Measurements from ENCODE around the gene CCR7. TPM values are rescaled to one million over a fixed set of nuclear protein-coding genes. Genes with fewer than 3 reads are reported as not detected.

The CCR7 gene
- total RNA-seq, 1 donor, result not detected

DNA sequence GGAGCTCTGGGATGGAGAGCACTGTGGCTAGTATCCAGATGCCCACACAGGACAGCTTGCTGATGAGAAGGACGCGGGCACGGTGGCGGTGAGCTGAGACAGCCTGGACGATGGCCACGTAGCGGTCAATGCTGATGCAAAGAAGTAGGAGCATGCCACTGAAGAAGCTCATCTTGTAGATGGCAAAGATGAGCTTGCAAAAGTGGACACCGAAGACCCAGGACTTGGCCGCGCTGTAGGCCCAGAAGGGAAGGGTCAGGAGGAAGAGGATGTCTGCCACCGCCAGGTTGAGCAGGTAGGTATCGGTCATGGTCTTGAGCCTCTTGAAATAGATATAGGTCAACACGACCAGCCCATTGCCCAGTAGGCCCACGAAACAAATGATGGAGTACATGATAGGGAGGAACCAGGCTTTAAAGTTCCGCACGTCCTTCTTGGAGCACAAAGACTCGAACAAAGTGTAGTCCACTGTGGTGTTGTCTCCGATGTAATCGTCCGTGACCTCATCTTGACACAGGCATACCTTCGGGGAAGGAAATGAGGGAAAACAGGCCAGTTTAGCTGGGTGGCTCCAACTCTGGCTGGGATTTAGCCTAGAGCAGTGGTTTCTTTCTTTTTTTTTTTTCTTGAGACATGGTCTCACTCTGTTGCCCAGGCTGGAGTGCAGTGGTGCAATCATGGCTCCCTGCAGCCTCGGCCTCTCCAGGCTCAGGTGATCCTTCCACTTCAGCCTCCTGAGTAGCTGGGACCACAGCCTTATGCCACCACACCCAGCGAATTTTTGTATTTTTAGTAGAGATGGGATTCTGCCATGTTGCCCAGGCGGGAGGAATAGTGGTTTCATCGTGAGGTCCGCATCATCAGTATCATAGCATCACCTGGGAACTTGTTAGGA is 9.7 kb downstream of the CCR7 start:
- TF ChIP-seq, protein P1, sequence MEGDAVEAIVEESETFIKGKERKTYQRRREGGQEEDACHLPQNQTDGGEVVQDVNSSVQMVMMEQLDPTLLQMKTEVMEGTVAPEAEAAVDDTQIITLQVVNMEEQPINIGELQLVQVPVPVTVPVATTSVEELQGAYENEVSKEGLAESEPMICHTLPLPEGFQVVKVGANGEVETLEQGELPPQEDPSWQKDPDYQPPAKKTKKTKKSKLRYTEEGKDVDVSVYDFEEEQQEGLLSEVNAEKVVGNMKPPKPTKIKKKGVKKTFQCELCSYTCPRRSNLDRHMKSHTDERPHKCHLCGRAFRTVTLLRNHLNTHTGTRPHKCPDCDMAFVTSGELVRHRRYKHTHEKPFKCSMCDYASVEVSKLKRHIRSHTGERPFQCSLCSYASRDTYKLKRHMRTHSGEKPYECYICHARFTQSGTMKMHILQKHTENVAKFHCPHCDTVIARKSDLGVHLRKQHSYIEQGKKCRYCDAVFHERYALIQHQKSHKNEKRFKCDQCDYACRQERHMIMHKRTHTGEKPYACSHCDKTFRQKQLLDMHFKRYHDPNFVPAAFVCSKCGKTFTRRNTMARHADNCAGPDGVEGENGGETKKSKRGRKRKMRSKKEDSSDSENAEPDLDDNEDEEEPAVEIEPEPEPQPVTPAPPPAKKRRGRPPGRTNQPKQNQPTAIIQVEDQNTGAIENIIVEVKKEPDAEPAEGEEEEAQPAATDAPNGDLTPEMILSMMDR (IDR thresholded peaks at IDR 0.05; ENCODE audit: extremely low read depth, low read depth, low read length), result no peak
- H3K36me3 ChIP-seq (ENCODE audit: insufficient read depth, low read length), result no peaks in the 10 kb centered on the region
- H3K4me2 ChIP-seq (ENCODE audit: insufficient read depth, low read length), result no peak overlapping the region
- no peaks in the 10 kb centered on the region for H4K20me1 ChIP-seq (ENCODE audit: insufficient read depth, low read length)
- no peaks in the 10 kb centered on the region for H3K27me3 ChIP-seq (ENCODE audit: insufficient read depth, low read length)
- H3K4me3 ChIP-seq (ENCODE audit: insufficient read depth, low read length), result no peak overlapping the region
- no peak overlapping the region for H2AFZ ChIP-seq (ENCODE audit: low read length)
- H3K79me2 ChIP-seq (ENCODE audit: insufficient read depth, low read length), result peaks cover 5% of the 10 kb centered on the region
- no peak for DNase-seq (ENCODE audit: insufficient read length, low spot score, missing footprints)
- peak overlapping the region; percentile 94 for H3K27ac ChIP-seq (ENCODE audit: low read depth, low read length)
- peaks cover 63% of the 10 kb centered on the region for H3K4me1 ChIP-seq (ENCODE audit: insufficient read depth, low read length)
- H3K9me3 ChIP-seq (ENCODE audit: low read depth, low read length), result no peaks in the 10 kb centered on the region

DNA sequence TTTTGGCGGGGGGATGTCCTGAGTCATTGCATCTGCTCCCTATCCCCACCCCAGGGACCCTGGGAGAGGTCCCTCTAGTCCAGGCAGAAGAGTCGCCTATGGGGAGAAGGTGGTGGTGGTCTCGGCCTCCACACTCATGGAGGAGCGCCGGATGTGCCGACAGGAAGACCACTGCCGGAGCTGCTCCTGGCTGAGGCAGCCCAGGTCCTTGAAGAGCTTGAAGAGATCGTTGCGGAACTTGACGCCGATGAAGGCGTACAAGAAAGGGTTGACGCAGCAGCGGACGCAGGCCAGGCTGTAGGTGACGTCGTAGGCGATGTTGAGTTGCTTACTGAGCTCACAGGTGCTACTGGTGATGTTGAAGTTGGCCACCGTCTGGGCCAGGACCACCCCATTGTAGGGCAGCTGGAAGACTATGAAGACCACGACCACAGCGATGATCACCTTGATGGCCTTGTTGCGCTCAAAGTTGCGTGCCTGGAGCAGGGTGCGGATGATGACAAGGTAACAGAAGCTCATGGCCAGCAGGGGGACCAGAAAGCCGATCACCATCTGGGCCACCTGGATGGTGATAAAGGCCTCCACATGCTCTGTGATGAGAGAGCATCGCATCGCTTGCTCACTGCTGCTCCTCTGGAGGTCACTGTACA is 10.5 kb downstream of the CCR7 start:
- H3K79me2 ChIP-seq (ENCODE audit: insufficient read depth, low read length), result peaks cover 5% of the 10 kb centered on the region
- TF ChIP-seq, protein P1 (IDR thresholded peaks at IDR 0.05; ENCODE audit: extremely low read depth, low read depth, low read length), result no peak
- H3K4me3 ChIP-seq (ENCODE audit: insufficient read depth, low read length), result no peak overlapping the region
- H3K36me3 ChIP-seq (ENCODE audit: insufficient read depth, low read length), result no peaks in the 10 kb centered on the region
- peaks cover 64% of the 10 kb centered on the region for H3K4me1 ChIP-seq (ENCODE audit: insufficient read depth, low read length)
- no peak for DNase-seq (ENCODE audit: insufficient read length, low spot score, missing footprints)
- H3K4me2 ChIP-seq (ENCODE audit: insufficient read depth, low read length), result no peak overlapping the region
- H4K20me1 ChIP-seq (ENCODE audit: insufficient read depth, low read length), result no peaks in the 10 kb centered on the region
- H3K27ac ChIP-seq (ENCODE audit: low read depth, low read length), result peak overlapping the region; percentile 100
- no peaks in the 10 kb centered on the region for H3K9me3 ChIP-seq (ENCODE audit: low read depth, low read length)
- H2AFZ ChIP-seq (ENCODE audit: low read length), result no peak overlapping the region
- H3K27me3 ChIP-seq (ENCODE audit: insufficient read depth, low read length), result no peaks in the 10 kb centered on the region

DNA sequence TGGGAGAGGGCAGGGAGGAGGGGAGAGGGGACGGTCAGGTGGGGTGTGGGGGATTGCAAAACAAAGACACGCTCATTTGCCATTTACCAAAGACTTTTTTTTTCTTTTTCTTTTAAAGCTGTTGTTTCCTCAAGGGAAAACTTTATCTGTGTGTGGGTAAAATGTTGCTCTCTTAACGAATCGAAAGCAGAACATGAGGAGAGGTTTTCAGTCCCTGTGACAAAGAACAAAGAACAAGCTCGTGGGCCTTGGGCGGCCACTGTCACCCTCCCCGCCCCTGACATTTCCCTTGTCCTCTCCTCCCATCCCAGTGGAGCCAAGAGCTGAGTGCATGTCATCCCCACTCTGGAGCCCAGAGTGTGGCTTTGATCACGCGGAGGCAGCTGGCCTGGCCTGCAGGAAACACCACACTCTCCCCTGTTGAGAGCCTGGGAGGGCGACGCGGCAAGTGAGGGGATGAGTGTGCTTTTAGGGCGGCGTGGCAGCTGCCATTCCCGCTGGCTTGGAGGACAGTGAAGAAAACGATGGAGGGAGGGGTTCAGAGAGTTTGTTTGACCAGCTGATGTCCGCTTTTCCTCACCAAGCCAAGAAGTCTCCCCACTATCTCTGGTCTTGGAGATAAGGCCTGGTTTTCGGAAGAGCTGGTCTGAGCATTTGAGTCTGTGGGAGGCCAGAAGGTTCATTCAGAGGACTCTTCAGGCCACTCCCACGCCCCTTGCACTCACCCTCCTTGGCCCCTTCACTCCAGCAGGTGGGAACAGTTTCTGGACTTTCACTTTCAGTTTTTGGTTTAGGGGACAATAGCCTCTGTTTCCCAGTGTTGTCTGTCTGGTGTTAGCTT is 11.4 kb downstream of the CCR7 start:
- Histone ChIP-seq H3K4me3 (ENCODE audit: insufficient read depth, low read length) (no peak overlapping the region), H3K4me1 (ENCODE audit: insufficient read depth, low read length) (peaks cover 64% of the 10 kb centered on the region), H3K79me2 (ENCODE audit: insufficient read depth, low read length) (peaks cover 5% of the 10 kb centered on the region), H4K20me1 (ENCODE audit: insufficient read depth, low read length) (no peaks in the 10 kb centered on the region), H3K4me2 (ENCODE audit: insufficient read depth, low read length) (peak overlapping the region; percentile 40), H3K9me3 (ENCODE audit: low read depth, low read length) (no peaks in the 10 kb centered on the region), H3K36me3 (ENCODE audit: insufficient read depth, low read length) (no peaks in the 10 kb centered on the region), H3K27me3 (ENCODE audit: insufficient read depth, low read length) (no peaks in the 10 kb centered on the region), H3K27ac (ENCODE audit: low read depth, low read length) (peak overlapping the region; percentile 100), H2AFZ (ENCODE audit: low read length) (no peak overlapping the region)
- DNase-seq (ENCODE audit: insufficient read length, low spot score, missing footprints), result peak; percentile 92
- TF ChIP-seq, protein P1 (IDR thresholded peaks at IDR 0.05; ENCODE audit: extremely low read depth, low read depth, low read length), result no peak

All from osteoblast (primary cell).